ENCODE measurements around the gene HNRNPK. TPM values are rescaled to one million over a fixed set of nuclear protein-coding genes. Genes with fewer than 3 reads are reported as not detected.
A peak's percentile ranks its signal among the peaks of the same experiment; 100 is the strongest.

HNRNPK gene
- total RNA-seq (100 to 1,000 TPM; 126 to 245 (median 217) TPM), polyA plus RNA-seq (100 to 1,000 TPM in 1 of 2 donors, 10 to 100 TPM in 1; 90.1 to 206 TPM)

GRCh38 chr9:83979812-83980394 is at the start of gene HNRNPK:
Gene HNRNPK, minus strand, starts transcription at chr9:83980215. Its CDS starts 1,963 bp downstream, at chr9:83978252.
- intact Hi-C loops (cut with DNase I): no loop called here
- WGBS, 2 donors: 0 to 1% methylated on average over 56 to 57 of the region's 57 CpGs
- Histone ChIP-seq H3K27ac (peak within 1 kb of the TSS; percentile 94 to 99 (median 97)), H3K9me3 (no peaks in the 10 kb centered on the region), H3K36me3 (peaks cover 0 to 25% (median 17%) of the 10 kb centered on the region in 3 donors), H3K4me1 (peaks cover 3 to 21% (median 18%) of the 10 kb centered on the region in 3 donors), H3K27me3 (no peaks in the 10 kb centered on the region), H3K4me3 (peak within 1 kb of the TSS; percentile 85 to 94 (median 90))
- no peak for FAIRE-seq
- peak; percentile 88 to 95 (median 90) for ATAC-seq
- TF ChIP-seq, protein P1, sequence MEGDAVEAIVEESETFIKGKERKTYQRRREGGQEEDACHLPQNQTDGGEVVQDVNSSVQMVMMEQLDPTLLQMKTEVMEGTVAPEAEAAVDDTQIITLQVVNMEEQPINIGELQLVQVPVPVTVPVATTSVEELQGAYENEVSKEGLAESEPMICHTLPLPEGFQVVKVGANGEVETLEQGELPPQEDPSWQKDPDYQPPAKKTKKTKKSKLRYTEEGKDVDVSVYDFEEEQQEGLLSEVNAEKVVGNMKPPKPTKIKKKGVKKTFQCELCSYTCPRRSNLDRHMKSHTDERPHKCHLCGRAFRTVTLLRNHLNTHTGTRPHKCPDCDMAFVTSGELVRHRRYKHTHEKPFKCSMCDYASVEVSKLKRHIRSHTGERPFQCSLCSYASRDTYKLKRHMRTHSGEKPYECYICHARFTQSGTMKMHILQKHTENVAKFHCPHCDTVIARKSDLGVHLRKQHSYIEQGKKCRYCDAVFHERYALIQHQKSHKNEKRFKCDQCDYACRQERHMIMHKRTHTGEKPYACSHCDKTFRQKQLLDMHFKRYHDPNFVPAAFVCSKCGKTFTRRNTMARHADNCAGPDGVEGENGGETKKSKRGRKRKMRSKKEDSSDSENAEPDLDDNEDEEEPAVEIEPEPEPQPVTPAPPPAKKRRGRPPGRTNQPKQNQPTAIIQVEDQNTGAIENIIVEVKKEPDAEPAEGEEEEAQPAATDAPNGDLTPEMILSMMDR (IDR thresholded peaks at IDR 0.05): no peak
- peak; percentile 99 to 100 (median 99) for DNase-seq

- Histone ChIP-seq H3K4me1 (no peaks in the 10 kb centered on the region), H3K36me3 (no peaks in the 10 kb centered on the region), H3K27ac (no peak overlapping the region), H3K27me3 (no peaks in the 10 kb centered on the region), H3K9me3 (no peaks in the 10 kb centered on the region), H3K4me3 (no peak overlapping the region)
- intact Hi-C loops (cut with DNase I): no loop called here
- TF ChIP-seq, protein P1 (IDR thresholded peaks at IDR 0.05): no peak
- ATAC-seq: no peak
- WGBS, 2 donors: 78 to 85% methylated on average over 4 of the region's 4 CpGs
- FAIRE-seq: no peak
- DNase-seq: no peak
Measured at GRCh38 chr9:84027201-84027600, 47.2 kb upstream of the HNRNPK start.

- H3K36me3 ChIP-seq: no peaks in the 10 kb centered on the region
- 64 to 96% methylated on average over 4 of the region's 4 CpGs for WGBS, 2 donors
- FAIRE-seq (no peak), ATAC-seq (no peak), DNase-seq (no peak)
- TF ChIP-seq, protein P1 (IDR thresholded peaks at IDR 0.05): no peak
- H3K4me1 ChIP-seq: no peaks in the 10 kb centered on the region
- H3K27me3 ChIP-seq: no peaks in the 10 kb centered on the region
- no peak overlapping the region for H3K27ac ChIP-seq
- H3K4me3 ChIP-seq: no peak overlapping the region
- H3K9me3 ChIP-seq: no peaks in the 10 kb centered on the region
- intact Hi-C loops (cut with DNase I): no loop called here
Measured at GRCh38 chr9:84024041-84024575, 44.1 kb upstream of the HNRNPK start.

- Histone ChIP-seq H3K27ac (no peak overlapping the region), H3K27me3 (no peaks in the 10 kb centered on the region), H3K4me3 (no peak overlapping the region), H3K9me3 (no peaks in the 10 kb centered on the region), H3K36me3 (no peaks in the 10 kb centered on the region), H3K4me1 (no peaks in the 10 kb centered on the region)
- TF ChIP-seq, protein P1 (IDR thresholded peaks at IDR 0.05): no peak
- no peak for DNase-seq
- 91 to 100% methylated on average over 2 of the region's 2 CpGs for WGBS, 2 donors
- intact Hi-C loops (cut with DNase I): no loop called here
- no peak for FAIRE-seq
- ATAC-seq: no peak
Measured at GRCh38 chr9:84007662-84008061, 27.6 kb upstream of the HNRNPK start.

DNA sequence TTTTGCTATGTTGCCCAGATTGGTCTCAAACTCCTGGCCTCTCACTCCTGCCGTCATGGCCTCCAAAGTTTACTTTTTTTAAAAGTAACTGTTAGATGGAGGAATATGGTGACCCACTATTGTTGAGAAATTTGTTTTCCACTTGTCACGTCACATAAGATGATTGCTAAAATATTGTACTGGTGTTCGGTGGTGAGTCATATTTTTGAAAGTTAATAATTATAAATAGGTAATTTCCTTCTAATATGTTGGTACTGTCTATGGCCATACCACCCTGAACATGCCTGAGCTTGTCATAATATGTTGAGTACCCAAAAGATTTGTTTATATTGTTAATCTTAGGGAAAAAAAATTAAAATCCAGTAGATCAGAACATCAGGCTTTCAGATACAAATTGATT is 23.2 kb upstream of the HNRNPK start:
- WGBS, 2 donors: 82 to 87% methylated on average over 3 of the region's 3 CpGs
- Histone ChIP-seq H3K36me3 (peaks cover 0 to 6% (median 0%) of the 10 kb centered on the region in 3 donors), H3K4me3 (no peak overlapping the region), H3K4me1 (peaks cover 6 to 9% (median 8%) of the 10 kb centered on the region in 3 donors), H3K9me3 (no peaks in the 10 kb centered on the region), H3K27ac (no peak overlapping the region), H3K27me3 (no peaks in the 10 kb centered on the region)
- intact Hi-C loops (cut with DNase I): no loop called here
- DNase-seq: no peak
- no peak for ATAC-seq
- FAIRE-seq: no peak
- TF ChIP-seq, protein P1 (IDR thresholded peaks at IDR 0.05): no peak

All from pancreas (tissue), 10 donors.